Activated B cell treated with CpG ODN at 0.5 μM for 24 hours (primary cell): ENCODE measurements around the gene ADAM12. TPM values are rescaled to one million over a fixed set of nuclear protein-coding genes. Genes with fewer than 3 reads are reported as not detected.
A peak's percentile ranks its signal among the peaks of the same experiment; 100 is the strongest.

Source experiments
- ATAC-seq: fragments of 200-7000 bp; cut with Tn5 transposase; one replicate; pipeline ENCODE4 v1.10.0; 2021; ENCODE audit warnings: low read depth, mild to moderate bottlenecking, moderate library complexity
- CTCF ChIA-PET: fragments of 350-600 bp; sonication (Branson Sonifier 250); formaldehyde crosslinking; loops from one replicate; lab custom pipeline; 2021; ENCODE audit warnings: antibody characterized with exemption; lab: Charles Lee
- POLR2A ChIA-PET: fragments of 350-600 bp; sonication (Branson Sonifier 250); formaldehyde crosslinking; loops from one replicate; lab custom pipeline; 2021; ENCODE audit warnings: antibody characterized with exemption; lab: Charles Lee
- DNase-seq: peaks from one replicate; pipeline ENCODE4 v3.0.0; 2022
- H3K27ac Mint-ChIP-seq: one replicate; pipeline ENCODE4 v1.8.0; 2020; ENCODE audit warnings: mixed read lengths
- H3K27me3 Mint-ChIP-seq: one replicate; pipeline ENCODE4 v1.8.0; 2021; ENCODE audit warnings: mixed read lengths
- H3K36me3 Mint-ChIP-seq: one replicate; pipeline ENCODE4 v1.8.0; 2021; ENCODE audit warnings: low read depth, mixed read lengths
- H3K4me1 Mint-ChIP-seq: one replicate; pipeline ENCODE4 v1.8.0; 2021; ENCODE audit warnings: mixed read lengths
- H3K4me3 Mint-ChIP-seq: one replicate; pipeline ENCODE4 v1.8.0; 2020; ENCODE audit warnings: mild to moderate bottlenecking, mixed read lengths
- H3K9me3 Mint-ChIP-seq: one replicate; pipeline ENCODE4 v1.8.0; 2020; ENCODE audit warnings: mixed read lengths
- CTCF ChIP-seq: fragments of 200-600 bp; IDR thresholded peaks from one replicate; pipeline ENCODE4 v1.8.0; 2022; ENCODE audit warnings: antibody characterized with exemption, mild to moderate bottlenecking
- intact Hi-C: fragments of 100-400 bp; cut with micrococcal nuclease; formaldehyde crosslinking; loops from one replicate; pipeline ENCODE4 v1.15.1; 2024
- total RNA-seq: library from RNA; stranded (reverse); gene quantifications from 2 replicates; pipeline ENCODE4 v1.2.3, GENCODE V29; 2022

Gene ADAM12
- total RNA-seq, 1 donor from 2014 or later: 0.84 TPM

- no peak for DNase-seq
- POLR2A ChIA-PET: no interaction called here
- Mint-ChIP-seq H3K9me3 (no peaks in the 10 kb centered on the region), H3K36me3 (no peaks in the 10 kb centered on the region), H3K4me3 (no peak overlapping the region), H3K27me3 (no peaks in the 10 kb centered on the region), H3K4me1 (no peaks in the 10 kb centered on the region), H3K27ac (no peak overlapping the region)
- intact Hi-C loops: no loop called here
- ATAC-seq: no peak
- no peak for TF ChIP-seq CTCF
- CTCF ChIA-PET: interaction anchor here (0.8 kb wide), 1 partner anchor 15 kb away, joined by 3 read pairs; no protein-coding TSS in a partner anchor
Measured at GRCh38 chr10:125997586-125997985, 390.7 kb downstream of the ADAM12 start.

- H3K27ac Mint-ChIP-seq: no peak overlapping the region
- CTCF ChIA-PET: no interaction called here
- TF ChIP-seq CTCF: no peak
- ATAC-seq: no peak
- no peaks in the 10 kb centered on the region for H3K9me3 Mint-ChIP-seq
- POLR2A ChIA-PET: no interaction called here
- no peaks in the 10 kb centered on the region for H3K27me3 Mint-ChIP-seq
- H3K4me3 Mint-ChIP-seq: no peak overlapping the region
- no peaks in the 10 kb centered on the region for H3K36me3 Mint-ChIP-seq
- no peak for DNase-seq
- intact Hi-C loops: no loop called here
- H3K4me1 Mint-ChIP-seq: peaks cover 9% of the 10 kb centered on the region
Measured at GRCh38 chr10:125995726-125996304, 392.5 kb downstream of the ADAM12 start.

- intact Hi-C loops: no loop called here
- ChIA-PET POLR2A (no interaction called here), CTCF (interaction anchor here (1.6 kb wide), 1 partner anchor 103 kb away, joined by 5 read pairs; no protein-coding TSS in a partner anchor)
- Mint-ChIP-seq H3K4me1 (peaks cover 13% of the 10 kb centered on the region), H3K9me3 (peaks cover 8% of the 10 kb centered on the region), H3K4me3 (no peak overlapping the region), H3K27me3 (no peaks in the 10 kb centered on the region), H3K36me3 (no peaks in the 10 kb centered on the region), H3K27ac (no peak overlapping the region)
- no peak for DNase-seq
- TF ChIP-seq CTCF: no peak
- ATAC-seq: no peak
Measured at GRCh38 chr10:125994601-125995000, 393.7 kb downstream of the ADAM12 start.

GRCh38 chr10:125992254-125992653 lies 396.0 kb downstream of the ADAM12 start:
- H3K36me3 Mint-ChIP-seq: no peaks in the 10 kb centered on the region
- ATAC-seq: no peak
- no peak overlapping the region for H3K4me3 Mint-ChIP-seq
- TF ChIP-seq CTCF: no peak
- intact Hi-C loops: no loop called here
- H3K27me3 Mint-ChIP-seq: no peaks in the 10 kb centered on the region
- CTCF ChIA-PET: interaction anchor here (0.7 kb wide), 1 partner anchor 512 kb away, joined by 3 read pairs; no protein-coding TSS in a partner anchor
- H3K27ac Mint-ChIP-seq: no peak overlapping the region
- H3K4me1 Mint-ChIP-seq: peaks cover 13% of the 10 kb centered on the region
- POLR2A ChIA-PET: no interaction called here
- peaks cover 8% of the 10 kb centered on the region for H3K9me3 Mint-ChIP-seq
- no peak for DNase-seq

GRCh38 chr10:125991392-125991791 lies 396.9 kb downstream of the ADAM12 start:
- no peak for TF ChIP-seq CTCF
- ChIA-PET POLR2A (no interaction called here), CTCF (interaction anchor here (1.0 kb wide), 1 partner anchor 45 kb away, joined by 3 read pairs; no protein-coding TSS in a partner anchor)
- ATAC-seq: no peak
- no peak for DNase-seq
- Mint-ChIP-seq H3K36me3 (no peaks in the 10 kb centered on the region), H3K4me1 (peaks cover 17% of the 10 kb centered on the region), H3K9me3 (peaks cover 8% of the 10 kb centered on the region), H3K27ac (peak overlapping the region; percentile 18), H3K27me3 (no peaks in the 10 kb centered on the region), H3K4me3 (no peak overlapping the region)
- intact Hi-C loops: no loop called here
